Neural cell (in vitro differentiated cells): Measurements from ENCODE around the gene NALCN. TPM values are rescaled to one million over a fixed set of nuclear protein-coding genes. Genes with fewer than 3 reads are reported as not detected.

ENCODE experiments used
- H2AFZ ChIP-seq: fragments of 200-600, 300-800 bp; sonication (generic), shearing (Covaris generic); 2 replicates; pipeline ENCODE4 v1.6.0; 2014; ENCODE audit warnings: low read depth, mild to moderate bottlenecking, antibody characterized with exemption, low read length, moderate library complexity
- H3F3A ChIP-seq: fragments of 200-600 bp; shearing (Covaris generic); 2 replicates; pipeline ENCODE4 v1.6.1; 2016; ENCODE audit warnings: mild to moderate bottlenecking, moderate library complexity, mixed read lengths, antibody characterized with exemption, low read length; ENCODE audit not compliant: insufficient read depth, poor library complexity, severe bottlenecking
- H3K27ac ChIP-seq: fragments of 200-600, 300-800 bp; sonication (generic), shearing (Covaris generic); 2 replicates; pipeline ENCODE4 v1.5.1; 2014; ENCODE audit warnings: mild to moderate bottlenecking, low read length, moderate library complexity
- H3K27me3 ChIP-seq: fragments of 300-800, 200-600 bp; sonication (generic), shearing (Covaris generic); 2 replicates; pipeline ENCODE4 v1.6.0; 2014; ENCODE audit warnings: mild to moderate bottlenecking, low read depth, low read length, moderate library complexity; ENCODE audit not compliant: insufficient read depth
- H3K36me3 ChIP-seq: fragments of 300-800, 200-600 bp; sonication (generic), shearing (Covaris generic); 2 replicates; pipeline ENCODE4 v1.5.1; 2014; ENCODE audit warnings: mild to moderate bottlenecking, antibody characterized with exemption, low read length, moderate library complexity; ENCODE audit not compliant: insufficient read depth
- H3K4me2 ChIP-seq: fragments of 300-800, 200-600 bp; sonication (generic), shearing (Covaris generic); 2 replicates; pipeline ENCODE4 v1.6.0; 2014; ENCODE audit warnings: mild to moderate bottlenecking, low read length
- H3K4me3 ChIP-seq: fragments of 300-800, 200-600 bp; sonication (generic), shearing (Covaris generic); 2 replicates; pipeline ENCODE4 v1.5.1; 2014; ENCODE audit warnings: mild to moderate bottlenecking, low read length, moderate library complexity
- H3K79me2 ChIP-seq: fragments of 200-600 bp; shearing (Covaris generic); replicated peaks from 2 replicates; pipeline ENCODE4 v1.6.0; 2014; ENCODE audit warnings: mild to moderate bottlenecking, low read length, moderate library complexity; ENCODE audit not compliant: insufficient read depth
- H3K9ac ChIP-seq: fragments of 300-800, 200-600 bp; sonication (generic), shearing (Covaris generic); 2 replicates; pipeline ENCODE4 v1.6.1; 2016; ENCODE audit warnings: mild to moderate bottlenecking, low read length, mixed read lengths
- H3K9me2 ChIP-seq: fragments of 200-600 bp; shearing (Covaris generic); 2 replicates; pipeline ENCODE4 v1.6.1; 2016; ENCODE audit warnings: mild to moderate bottlenecking, low read length, mixed read lengths; ENCODE audit not compliant: insufficient read depth
- H3K9me3 ChIP-seq: fragments of 200-600, 300-800 bp; sonication (generic), shearing (Covaris generic); 2 replicates; pipeline ENCODE4 v1.6.1; 2016; ENCODE audit warnings: mild to moderate bottlenecking, mixed run types, low read length, moderate library complexity, mixed read lengths
- H4K20me1 ChIP-seq: fragments of 200-600 bp; shearing (Covaris generic); 2 replicates; pipeline ENCODE4 v1.6.1; 2016; ENCODE audit warnings: mild to moderate bottlenecking, mixed run types; ENCODE audit not compliant: insufficient read depth
- CTCF ChIP-seq: fragments of 450-650 bp; IDR thresholded peaks from 2 replicates; pipeline ENCODE4 v1.5.1; 2014; ENCODE audit warnings: antibody characterized with exemption, mild to moderate bottlenecking, moderate library complexity; ENCODE audit not compliant: poor library complexity, severe bottlenecking
- EP300 ChIP-seq: fragments of 450-650 bp; conservative IDR thresholded peaks from 2 replicates; pipeline ENCODE4 v1.6.1; 2014; ENCODE audit warnings: antibody characterized with exemption, mild to moderate bottlenecking, moderate library complexity; ENCODE audit not compliant: poor library complexity, severe bottlenecking
- EZH2 ChIP-seq: fragments of 200-600, 300-800 bp; shearing (Covaris generic), sonication (generic); IDR thresholded peaks from 2 replicates; pipeline ENCODE4 v1.6.1; 2014; ENCODE audit warnings: antibody characterized with exemption, low read length, borderline replicate concordance, mild to moderate bottlenecking; ENCODE audit not compliant: insufficient read depth, poor library complexity, severe bottlenecking
- MXI1 ChIP-seq: fragments of 450-650 bp; conservative IDR thresholded peaks from 2 replicates; pipeline ENCODE4 v1.6.1; 2014; ENCODE audit warnings: antibody characterized with exemption, mild to moderate bottlenecking; ENCODE audit not compliant: poor library complexity, severe bottlenecking
- POLR2AphosphoS5 ChIP-seq: IDR thresholded peaks from 2 replicates; pipeline ENCODE4 v1.6.1; 2012
- RAD21 ChIP-seq: fragments of 450-650 bp; conservative IDR thresholded peaks from 2 replicates; pipeline ENCODE4 v1.6.1; 2014; ENCODE audit warnings: antibody characterized with exemption, mild to moderate bottlenecking, moderate library complexity
- REST ChIP-seq: IDR thresholded peaks from 2 replicates; pipeline ENCODE4 v1.6.1; 2012; ENCODE audit warnings: borderline replicate concordance
- SMC3 ChIP-seq: fragments of 450-650 bp; conservative IDR thresholded peaks from 2 replicates; pipeline ENCODE4 v1.6.1; 2014; ENCODE audit warnings: antibody characterized with exemption, mild to moderate bottlenecking, moderate library complexity; ENCODE audit not compliant: poor library complexity
- TAF1 ChIP-seq: IDR thresholded peaks from 2 replicates; pipeline ENCODE4 v1.6.1; 2012; ENCODE audit warnings: low read depth
- polyA plus RNA-seq: library from polyadenylated mRNA; depleted of rRNA; stranded (reverse); fragments of >200 nt; gene quantifications from 2 replicates; pipeline ENCODE4 v1.2.3, GENCODE V29; 2014

The NALCN gene
- polyA plus RNA-seq, 1 donor from 2014 or later = 24.1 TPM

- Histone ChIP-seq H3K36me3 (no peaks in the 10 kb centered on the region), H3K9ac (no peak overlapping the region), H3K9me2 (no peaks in the 10 kb centered on the region), H4K20me1 (no peaks in the 10 kb centered on the region), H3K9me3 (no peaks in the 10 kb centered on the region), H3K4me2 (no peak overlapping the region), H3F3A (no peaks in the 10 kb centered on the region), H2AFZ (no peak overlapping the region), H3K79me2 (no peaks in the 10 kb centered on the region), H3K27me3 (no peaks in the 10 kb centered on the region), H3K27ac (no peak overlapping the region), H3K4me3 (no peak overlapping the region)
- TF ChIP-seq TAF1 (no peak), EZH2 (no peak), REST (no peak), MXI1 (no peak), RAD21 (no peak), EP300 (no peak), SMC3 (no peak), POLR2AphosphoS5 (no peak), CTCF (no peak)
Measured at GRCh38 chr13:101025519-101025918, 390.8 kb downstream of the NALCN start.

DNA sequence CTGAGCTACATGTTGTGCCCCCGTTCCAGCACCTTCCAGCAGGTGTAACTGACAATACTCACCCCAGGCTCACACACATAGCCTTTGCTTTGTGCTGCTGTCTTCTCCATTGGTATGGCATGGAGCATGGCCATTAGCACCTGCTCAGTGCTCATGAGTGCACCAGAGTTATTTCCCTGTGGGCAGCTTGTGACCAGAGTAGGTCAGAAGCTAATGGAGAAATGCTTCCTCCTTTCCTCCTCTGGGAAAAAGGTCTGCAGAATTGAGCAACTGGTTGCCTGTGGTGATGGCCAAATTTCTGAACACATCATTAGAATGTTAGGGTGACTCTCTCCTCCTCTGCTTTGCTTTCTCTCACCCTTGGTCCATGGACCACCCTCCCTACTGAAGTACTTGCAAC is 397.2 kb downstream of the NALCN start:
- Histone ChIP-seq H3K9me3 (no peaks in the 10 kb centered on the region), H3K79me2 (no peaks in the 10 kb centered on the region), H3F3A (no peaks in the 10 kb centered on the region), H3K4me3 (no peak overlapping the region), H3K9ac (no peak overlapping the region), H3K9me2 (no peaks in the 10 kb centered on the region), H3K27ac (no peak overlapping the region), H4K20me1 (no peaks in the 10 kb centered on the region), H3K27me3 (no peaks in the 10 kb centered on the region), H3K4me2 (no peak overlapping the region), H2AFZ (no peak overlapping the region), H3K36me3 (no peaks in the 10 kb centered on the region)
- TF ChIP-seq EP300 (no peak), CTCF (no peak), MXI1 (no peak), REST (no peak), RAD21 (no peak), EZH2 (no peak), SMC3 (no peak), POLR2AphosphoS5 (no peak), TAF1 (no peak)
